ENCODE results near the gene TMEM270.
"Not testable (repeated sequence)": the region's sequence is repeated elsewhere in the genome, so short reads cannot be mapped to it uniquely, and the experiment has no call there.

The TMEM270 gene

GRCh38 chr7:73832806-73833205, 28.2 kb upstream of the TMEM270 start:
- DNase-seq (ENCODE audit: low spot score): no peak

GRCh38 chr7:73833251-73833919, 27.6 kb upstream of the TMEM270 start:
- DNase-seq (ENCODE audit: low spot score): no peak

- no peak for DNase-seq (ENCODE audit: low spot score)
These were observed 26.2 kb upstream of the TMEM270 start for GRCh38 chr7:73834626-73835191.

- not testable (repeated sequence) for DNase-seq (ENCODE audit: low spot score)
These were observed 23.8 kb upstream of the TMEM270 start for GRCh38 chr7:73837167-73837566.

- DNase-seq (ENCODE audit: low spot score): no peak
These were observed 22.3 kb upstream of the TMEM270 start for GRCh38 chr7:73838642-73839041.

- DNase-seq (ENCODE audit: low spot score): no peak
These were observed 21.7 kb upstream of the TMEM270 start for GRCh38 chr7:73839290-73839689.

GRCh38 chr7:73839743-73840714, 20.9 kb upstream of the TMEM270 start:
- DNase-seq (ENCODE audit: low spot score): no peak

- no peak for DNase-seq (ENCODE audit: low spot score)
These were observed 20.1 kb upstream of the TMEM270 start for GRCh38 chr7:73840715-73841379.

- DNase-seq (ENCODE audit: low spot score): no peak
These were observed 19.3 kb upstream of the TMEM270 start for GRCh38 chr7:73841689-73842066.

- DNase-seq (ENCODE audit: low spot score): peak; percentile 92
These were observed 18.6 kb upstream of the TMEM270 start, which contains the start of gene METTL27 for GRCh38 chr7:73842067-73842976. METTL27 (minus strand) TSS chr7:73842516; CDS start chr7:73842140, 376 bp downstream.

- DNase-seq (ENCODE audit: low spot score): no peak
These were observed 16.8 kb upstream of the TMEM270 start for GRCh38 chr7:73844131-73844547.

GRCh38 chr7:73844848-73845460, 16.0 kb upstream of the TMEM270 start:
- DNase-seq (ENCODE audit: low spot score): no peak

- not testable (repeated sequence) for DNase-seq (ENCODE audit: low spot score)
These were observed 15.2 kb upstream of the TMEM270 start for GRCh38 chr7:73845701-73846195.

- DNase-seq (ENCODE audit: low spot score): no peak
These were observed 12.8 kb upstream of the TMEM270 start for GRCh38 chr7:73847941-73848723.

GRCh38 chr7:73850781-73851207, 10.2 kb upstream of the TMEM270 start:
- DNase-seq (ENCODE audit: low spot score): peak; percentile 78

- DNase-seq (ENCODE audit: low spot score): peak; percentile 99
These were observed 9.3 kb upstream of the TMEM270 start for GRCh38 chr7:73851410-73852338.

- no peak for DNase-seq (ENCODE audit: low spot score)
These were observed 8.5 kb upstream of the TMEM270 start for GRCh38 chr7:73852500-73852899.

- DNase-seq (ENCODE audit: low spot score): no peak
These were observed 4.0 kb upstream of the TMEM270 start for GRCh38 chr7:73856941-73857340.

All from kidney capillary endothelial cell (primary cell).